Activated T-cell treated with anti-CD3 and anti-CD28 coated beads, Interleukin-2, amount 50 U/mL, for 72 hours (primary cell): ENCODE results near the gene SPTLC3. TPM values are rescaled to one million over a fixed set of nuclear protein-coding genes. Genes with fewer than 3 reads are reported as not detected.
A peak's percentile ranks its signal among the peaks of the same experiment; 100 is the strongest.

ENCODE experiments used
- ATAC-seq, 2 donors: fragments of 150-1000 bp; cut with Tn5 transposase; replicated peaks in 1 of 2; 2 replicates each; pipeline ENCODE4 v1.10.0; 2021; ENCODE audit warnings: moderate library complexity in 2 of 2, mild to moderate bottlenecking in 1 of 2
- DNase-seq, 2 donors: peaks; one replicate each; pipeline ENCODE4 v3.0.0; 2021 to 2022; ENCODE audit warnings: mixed read lengths in 1 of 2
- H3K27ac Mint-ChIP-seq: one replicate; pipeline ENCODE4 v1.8.0; 2022; ENCODE audit warnings: mild to moderate bottlenecking, moderate library complexity, mixed read lengths
- H3K27me3 Mint-ChIP-seq: one replicate; pipeline ENCODE4 v1.8.0; 2022; ENCODE audit warnings: low read depth, mixed read lengths
- H3K36me3 Mint-ChIP-seq, 2 donors: one replicate each; pipeline ENCODE4 v1.8.0; 2022; ENCODE audit warnings: mixed read lengths in 2 of 2, mild to moderate bottlenecking in 1 of 2; ENCODE audit not compliant: insufficient read depth in 2 of 2
- H3K4me1 Mint-ChIP-seq: one replicate; pipeline ENCODE4 v1.8.0; 2022; ENCODE audit warnings: low read depth, mixed read lengths
- H3K4me3 Mint-ChIP-seq, 2 donors: one replicate each; pipeline ENCODE4 v1.8.0; 2022; ENCODE audit warnings: mild to moderate bottlenecking in 2 of 2, mixed read lengths in 2 of 2, moderate library complexity in 2 of 2
- H3K9me3 Mint-ChIP-seq, 2 donors: one replicate each; pipeline ENCODE4 v1.8.0; 2022; ENCODE audit warnings: mixed read lengths in 2 of 2
- total RNA-seq, 2 donors: library from RNA; stranded (reverse); gene quantifications; one replicate each; pipeline ENCODE4 v1.2.3, GENCODE V29; 2022

Gene SPTLC3
- total RNA-seq, 2 donors from 2014 or later, result 1.4 to 2.0 TPM

- no peaks in the 10 kb centered on the region for H3K36me3 Mint-ChIP-seq
- no peaks in the 10 kb centered on the region for H3K9me3 Mint-ChIP-seq
- no peak overlapping the region for H3K27ac Mint-ChIP-seq
Measured at GRCh38 chr20:13099676-13100075, 90.9 kb downstream of the SPTLC3 start.

DNA sequence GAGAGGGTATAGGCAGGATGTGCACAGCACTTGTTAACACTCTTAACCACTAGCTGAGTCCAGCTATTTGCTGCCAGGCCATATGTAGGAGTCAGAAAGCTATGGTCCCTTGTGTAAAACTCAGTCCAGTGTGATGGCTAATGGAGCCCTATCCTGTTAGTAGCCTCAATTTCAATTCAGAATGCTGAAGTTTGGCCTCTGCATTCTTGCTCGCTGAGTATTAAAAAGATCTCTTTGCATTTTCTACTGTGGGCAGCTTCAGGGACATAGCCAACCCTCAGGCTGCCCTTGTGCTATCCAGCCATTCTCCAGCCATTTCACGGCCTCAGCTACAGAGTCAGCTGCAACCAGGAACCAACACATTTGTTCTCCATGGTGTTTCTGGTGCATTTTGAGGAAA lies 92.5 kb downstream of the SPTLC3 start:
- H3K9me3 Mint-ChIP-seq, result no peaks in the 10 kb centered on the region
- no peaks in the 10 kb centered on the region for H3K36me3 Mint-ChIP-seq
- no peak for DNase-seq
- H3K4me1 Mint-ChIP-seq, result no peaks in the 10 kb centered on the region
- H3K27me3 Mint-ChIP-seq, result peaks cover 3% of the 10 kb centered on the region
- H3K27ac Mint-ChIP-seq, result no peak overlapping the region
- no peak overlapping the region for H3K4me3 Mint-ChIP-seq
- ATAC-seq, result no peak

More at GRCh38 chr20:13099676-13100075, 90.9 kb downstream of the SPTLC3 start:
- ATAC-seq (no peak), DNase-seq (no peak)
- Mint-ChIP-seq H3K4me1 (no peaks in the 10 kb centered on the region), H3K4me3 (no peak overlapping the region), H3K27me3 (no peaks in the 10 kb centered on the region)

DNA sequence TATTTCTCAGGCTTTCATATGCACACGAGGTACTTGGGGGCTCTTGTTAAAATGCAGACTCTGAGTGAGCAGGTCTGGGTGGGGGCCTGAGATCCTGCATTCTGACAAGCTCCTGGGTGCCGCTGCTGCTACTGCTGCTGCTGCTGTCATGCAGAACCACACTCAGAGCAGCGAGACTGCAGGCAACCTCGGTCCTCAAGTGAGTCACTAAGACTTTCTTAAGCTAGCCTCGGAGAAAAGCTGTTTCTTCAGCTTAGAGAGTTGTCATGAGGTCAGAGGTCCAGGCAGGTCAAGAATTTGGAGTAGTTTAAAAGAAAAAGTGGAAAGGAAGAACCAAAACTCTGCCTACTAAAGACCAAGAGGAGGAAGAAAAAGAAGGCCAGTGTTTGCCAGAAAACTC lies 92.9 kb downstream of the SPTLC3 start:
- Mint-ChIP-seq H3K27ac (no peak overlapping the region), H3K9me3 (no peaks in the 10 kb centered on the region), H3K4me1 (no peaks in the 10 kb centered on the region), H3K4me3 (no peak overlapping the region), H3K27me3 (peaks cover 7% of the 10 kb centered on the region), H3K36me3 (no peaks in the 10 kb centered on the region)
- ATAC-seq (no peak), DNase-seq (no peak)

DNA sequence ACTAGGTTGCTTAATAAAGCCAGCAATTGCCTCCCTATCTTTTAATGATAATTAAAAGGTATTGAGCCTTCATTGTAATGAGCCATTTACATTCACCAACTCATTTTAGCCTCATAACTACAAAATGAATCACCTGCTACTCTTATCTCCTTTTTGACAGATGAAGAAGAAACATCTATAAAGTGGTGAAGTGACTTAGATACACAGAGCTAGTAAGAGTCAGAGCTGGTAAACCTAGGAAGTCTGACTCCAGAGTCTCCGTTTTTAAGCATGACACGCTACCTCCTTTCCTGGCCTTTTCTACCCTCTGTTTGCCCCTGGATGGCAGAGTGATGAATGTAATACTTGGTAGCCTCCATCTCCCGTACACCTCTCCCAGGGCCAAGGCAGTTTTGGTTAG lies 93.5 kb downstream of the SPTLC3 start:
- Mint-ChIP-seq H3K9me3 (no peaks in the 10 kb centered on the region), H3K36me3 (no peaks in the 10 kb centered on the region), H3K4me1 (no peaks in the 10 kb centered on the region), H3K27ac (no peak overlapping the region), H3K4me3 (no peak overlapping the region), H3K27me3 (peaks cover 7% of the 10 kb centered on the region)
- ATAC-seq (no peak), DNase-seq (no peak)

- no peaks in the 10 kb centered on the region for H3K4me1 Mint-ChIP-seq
- H3K9me3 Mint-ChIP-seq, result no peaks in the 10 kb centered on the region
- H3K36me3 Mint-ChIP-seq, result no peaks in the 10 kb centered on the region
- H3K27ac Mint-ChIP-seq, result no peak overlapping the region
- H3K4me3 Mint-ChIP-seq, result no peak overlapping the region
- H3K27me3 Mint-ChIP-seq, result peaks cover 7% of the 10 kb centered on the region
- no peak for DNase-seq
- no peak for ATAC-seq
Measured at GRCh38 chr20:13102694-13103093, 93.9 kb downstream of the SPTLC3 start.

DNA sequence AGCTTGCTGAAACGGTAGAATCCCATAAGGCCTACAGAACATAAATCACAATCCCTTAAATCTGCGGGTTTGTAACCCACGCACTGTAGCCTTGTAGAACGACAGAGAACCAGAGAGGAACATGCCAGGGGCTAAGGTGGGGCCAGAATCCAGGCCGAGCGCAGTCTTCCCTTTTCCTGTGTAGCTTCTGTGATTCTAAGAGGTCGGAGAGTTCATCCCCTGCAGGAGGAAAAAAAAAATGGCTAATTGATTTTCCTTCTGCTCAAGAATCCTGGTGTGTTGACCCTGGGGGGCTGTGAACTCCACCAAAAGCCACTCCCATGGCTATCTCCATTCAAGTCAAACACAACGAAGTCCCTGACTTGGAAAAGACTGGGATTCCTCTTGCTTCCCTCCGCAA lies 96.3 kb downstream of the SPTLC3 start:
- H3K27me3 Mint-ChIP-seq, result peaks cover 7% of the 10 kb centered on the region
- no peaks in the 10 kb centered on the region for H3K9me3 Mint-ChIP-seq
- DNase-seq, result no peak
- no peak overlapping the region for H3K4me3 Mint-ChIP-seq
- H3K27ac Mint-ChIP-seq, result no peak overlapping the region
- no peaks in the 10 kb centered on the region for H3K36me3 Mint-ChIP-seq
- ATAC-seq, result no peak
- no peaks in the 10 kb centered on the region for H3K4me1 Mint-ChIP-seq

- no peak for DNase-seq
Measured at GRCh38 chr20:13105864-13106457, 97.2 kb downstream of the SPTLC3 start.

DNA sequence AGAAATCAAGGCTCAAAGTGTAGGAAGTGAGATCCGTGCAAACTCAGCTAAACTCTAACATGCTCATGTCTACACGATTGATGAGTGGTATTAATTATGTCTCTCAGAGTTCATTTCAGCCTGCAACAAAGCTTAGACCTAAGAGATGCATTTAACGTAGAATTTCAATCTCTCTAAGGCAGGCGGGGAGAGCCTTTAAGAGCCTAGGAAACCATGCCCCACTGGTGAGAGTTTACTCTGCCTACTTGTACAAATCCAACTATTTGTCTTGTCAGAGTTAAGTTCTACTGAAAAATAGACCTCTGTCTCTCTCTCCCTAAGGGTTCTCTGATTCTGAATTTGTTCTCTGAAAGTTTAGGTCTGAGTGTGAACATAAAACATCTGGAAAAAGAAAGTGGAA lies 100.9 kb downstream of the SPTLC3 start:
- DNase-seq, result no peak

More at GRCh38 chr20:13105864-13106457, 97.2 kb downstream of the SPTLC3 start:
- Mint-ChIP-seq H3K4me3 (no peak overlapping the region), H3K4me1 (no peaks in the 10 kb centered on the region), H3K27me3 (peaks cover 7% of the 10 kb centered on the region), H3K9me3 (no peaks in the 10 kb centered on the region), H3K27ac (no peak overlapping the region), H3K36me3 (no peaks in the 10 kb centered on the region)
- ATAC-seq, result no peak

GRCh38 chr20:13110796-13111195 lies 102.0 kb downstream of the SPTLC3 start:
- H3K4me1 Mint-ChIP-seq, result no peaks in the 10 kb centered on the region
- no peaks in the 10 kb centered on the region for H3K9me3 Mint-ChIP-seq
- DNase-seq (no peak), ATAC-seq (no peak)
- no peaks in the 10 kb centered on the region for H3K36me3 Mint-ChIP-seq
- H3K27me3 Mint-ChIP-seq, result peaks cover 7% of the 10 kb centered on the region
- H3K27ac Mint-ChIP-seq, result no peak overlapping the region
- no peak overlapping the region for H3K4me3 Mint-ChIP-seq

More for the DNA sequence above, 100.9 kb downstream of the SPTLC3 start:
- no peak overlapping the region for H3K27ac Mint-ChIP-seq
- H3K4me3 Mint-ChIP-seq, result no peak overlapping the region
- H3K36me3 Mint-ChIP-seq, result no peaks in the 10 kb centered on the region
- H3K9me3 Mint-ChIP-seq, result no peaks in the 10 kb centered on the region
- no peaks in the 10 kb centered on the region for H3K4me1 Mint-ChIP-seq
- H3K27me3 Mint-ChIP-seq, result peaks cover 7% of the 10 kb centered on the region
- no peak for ATAC-seq

DNA sequence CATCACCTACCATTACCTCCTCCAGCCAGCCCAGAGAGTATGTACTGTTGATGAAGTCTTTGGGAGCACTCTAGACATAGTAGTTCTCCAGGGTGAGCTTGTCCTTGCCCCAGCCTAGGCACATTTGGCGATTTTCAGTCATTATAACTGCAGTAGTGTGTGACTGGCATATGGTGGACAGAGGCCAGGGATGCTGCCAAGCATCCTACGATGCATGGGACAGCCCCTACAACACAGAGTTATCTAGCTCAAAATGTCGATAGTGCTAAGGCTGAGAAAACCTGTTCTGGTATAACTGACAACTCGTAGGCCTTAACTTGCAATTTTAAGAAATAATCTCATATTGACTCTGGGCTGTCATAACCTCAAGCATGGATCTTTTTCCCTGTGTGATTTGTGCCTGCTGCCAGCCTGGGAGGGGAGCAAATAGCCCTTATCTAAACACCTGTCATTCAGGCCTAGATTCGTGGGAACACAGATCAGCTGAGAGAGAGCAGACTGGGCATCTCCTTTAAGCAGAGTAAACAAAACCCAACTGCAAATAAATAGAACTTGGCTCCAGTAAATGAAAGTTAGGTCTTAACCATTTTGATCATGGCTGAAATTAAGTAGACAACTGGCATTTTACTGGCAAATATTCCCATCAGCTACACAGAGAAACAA lies 102.6 kb downstream of the SPTLC3 start:
- no peak overlapping the region for H3K4me3 Mint-ChIP-seq
- no peak overlapping the region for H3K27ac Mint-ChIP-seq
- H3K9me3 Mint-ChIP-seq, result no peaks in the 10 kb centered on the region
- no peaks in the 10 kb centered on the region for H3K4me1 Mint-ChIP-seq
- H3K36me3 Mint-ChIP-seq, result no peaks in the 10 kb centered on the region
- peaks cover 2% of the 10 kb centered on the region for H3K27me3 Mint-ChIP-seq
- no peak for ATAC-seq
- no peak for DNase-seq

GRCh38 chr20:13113731-13114130 lies 105.0 kb downstream of the SPTLC3 start:
- no peaks in the 10 kb centered on the region for H3K36me3 Mint-ChIP-seq
- no peaks in the 10 kb centered on the region for H3K27me3 Mint-ChIP-seq
- no peak for DNase-seq
- H3K27ac Mint-ChIP-seq, result no peak overlapping the region
- H3K4me1 Mint-ChIP-seq, result no peaks in the 10 kb centered on the region
- no peak overlapping the region for H3K4me3 Mint-ChIP-seq
- H3K9me3 Mint-ChIP-seq, result no peaks in the 10 kb centered on the region
- no peak for ATAC-seq

- DNase-seq (no peak), ATAC-seq (no peak)
- Mint-ChIP-seq H3K9me3 (no peaks in the 10 kb centered on the region), H3K27me3 (no peaks in the 10 kb centered on the region), H3K4me1 (peaks cover 5% of the 10 kb centered on the region), H3K4me3 (no peak overlapping the region), H3K27ac (no peak overlapping the region), H3K36me3 (no peaks in the 10 kb centered on the region)
Measured at GRCh38 chr20:13117200-13117599, 108.4 kb downstream of the SPTLC3 start.

- Mint-ChIP-seq H3K9me3 (no peaks in the 10 kb centered on the region), H3K36me3 (no peaks in the 10 kb centered on the region), H3K27ac (no peak overlapping the region), H3K27me3 (no peaks in the 10 kb centered on the region), H3K4me3 (no peak overlapping the region), H3K4me1 (peaks cover 7% of the 10 kb centered on the region)
- ATAC-seq, result no peak
- DNase-seq, result no peak
Measured at GRCh38 chr20:13118676-13119075, 109.9 kb downstream of the SPTLC3 start.

- ATAC-seq (peak; percentile 65 to 67), DNase-seq (peak; percentile 38 to 49)
- no peaks in the 10 kb centered on the region for H3K36me3 Mint-ChIP-seq
- no peaks in the 10 kb centered on the region for H3K9me3 Mint-ChIP-seq
- no peaks in the 10 kb centered on the region for H3K27me3 Mint-ChIP-seq
- no peak overlapping the region for H3K4me3 Mint-ChIP-seq
- peaks cover 7% of the 10 kb centered on the region for H3K4me1 Mint-ChIP-seq
- no peak overlapping the region for H3K27ac Mint-ChIP-seq
Measured at GRCh38 chr20:13119583-13119982, 110.8 kb downstream of the SPTLC3 start.
